ENCODE results near the gene TMPRSS11A. TPM values are rescaled to one million over a fixed set of nuclear protein-coding genes. Genes with fewer than 3 reads are reported as not detected.

The TMPRSS11A gene
- total and polyA plus RNA-seq, 2 of the 8 experiments (the other 6 are each of a cell fraction or from before 2014, with no cell fraction given), result not detected

- ChIA-PET CTCF (ENCODE audit: partially characterized antibody) (interaction anchor here (0.6 to 1.8 kb wide), 8 partner anchors 8 to 342 kb away, joined by 3 to 6 read pairs (median 4); no protein-coding TSS in a partner anchor), POLR2A (ENCODE audit: partially characterized antibody) (no interaction called here)
- H2BK5ac ChIP-seq (ENCODE audit: low read depth, low read length), result no peak overlapping the region
- H3K9ac ChIP-seq (replicated peaks in 1 of 4; ENCODE audit: extremely low read depth in 1 of 4, low read depth in 3 of 4, low read length in 3 of 4), result no peak overlapping the region
- no peaks in the 10 kb centered on the region for H3K23me2 ChIP-seq (ENCODE audit: low read depth, low read length)
- H3K79me1 ChIP-seq (ENCODE audit: low read depth, low read length), result no peaks in the 10 kb centered on the region
- DNase-seq (ENCODE audit: low read depth in 1 of 2, low spot score in 2 of 2) (no peak), FAIRE-seq (no peak)
- H3K9me3 ChIP-seq (ENCODE audit: insufficient read depth in 2 of 2, low read depth in 1 of 2, low read length in 1 of 2), result peaks cover 0 to 7% of the 10 kb centered on the region in 2 experiments; a peak in 1 of 4 replicates
- H3K4ac ChIP-seq (replicated peaks; ENCODE audit: insufficient read length, low read depth, low read length), result no peak overlapping the region
- no peaks in the 10 kb centered on the region for H3K79me2 ChIP-seq (ENCODE audit: control insufficient read depth in 1 of 2, insufficient read depth in 2 of 2, low read length in 2 of 2)
- WGBS, 2 experiments (ENCODE audit: extremely low coverage in 1 of 2, insufficient coverage in 1 of 2, insufficient read length in 1 of 2, insufficient replicate concordance in 2 of 2, low coverage in 1 of 2, low lambda C conversion rate in 2 of 2, missing lambda C conversion rate in 1 of 2), result 90% methylated on average over 2 of the region's 2 CpGs; no CpG with 5 or more reads in 1 of the 2 experiments
- H4K20me1 ChIP-seq (replicated peaks in 1 of 2; ENCODE audit: control insufficient read depth in 1 of 2, insufficient read depth in 2 of 2, low read length in 2 of 2), result no peaks in the 10 kb centered on the region
- H3K23ac ChIP-seq (ENCODE audit: insufficient read length), result no peak overlapping the region
- no peak overlapping the region for H3K14ac ChIP-seq (ENCODE audit: insufficient read length)
- H2BK120ac ChIP-seq (replicated peaks; ENCODE audit: low read depth, low read length), result no peak overlapping the region
- H3K56ac ChIP-seq (replicated peaks; ENCODE audit: insufficient read length, low read depth, low read length), result no peak overlapping the region
- H2AFZ ChIP-seq (ENCODE audit: low read length), result no peak overlapping the region
- no peaks in the 10 kb centered on the region for H3K27me3 ChIP-seq (replicated peaks in 1 of 4; ENCODE audit: control insufficient read depth in 3 of 4, extremely low read depth in 1 of 4, insufficient read depth in 3 of 4, low read length in 3 of 4)
- H2BK12ac ChIP-seq (ENCODE audit: low read depth, low read length), result no peak overlapping the region
- H2BK20ac ChIP-seq (ENCODE audit: low read length), result no peak overlapping the region
- no peak overlapping the region for H3K27ac ChIP-seq (ENCODE audit: low read depth, low read length)
- H4K91ac ChIP-seq (replicated peaks; ENCODE audit: insufficient read length, low read length), result no peak overlapping the region
- H3K4me2 ChIP-seq (ENCODE audit: insufficient read depth in 1 of 2, low read depth in 2 of 2, low read length in 2 of 2), result no peak overlapping the region
- no peaks in the 10 kb centered on the region; a peak in 1 of 7 replicates for H3K4me1 ChIP-seq (replicated peaks in 1 of 4; ENCODE audit: control insufficient read depth in 3 of 4, insufficient read depth in 4 of 4, low read length in 3 of 4)
- H2AK5ac ChIP-seq (ENCODE audit: low read depth, low read length), result no peak overlapping the region
- no peak overlapping the region for H4K5ac ChIP-seq (ENCODE audit: insufficient read length, low read depth, low read length)
- H3K18ac ChIP-seq (ENCODE audit: extremely low read depth, low read length), result no peak overlapping the region
- H2BK15ac ChIP-seq (ENCODE audit: low read length), result no peak overlapping the region
- no peak overlapping the region for H3K4me3 ChIP-seq (ENCODE audit: extremely low read depth in 1 of 4, insufficient read depth in 2 of 4, low read depth in 3 of 4, low read length in 4 of 4)
- no peaks in the 10 kb centered on the region for H3K36me3 ChIP-seq (ENCODE audit: control insufficient read depth in 2 of 4, insufficient read depth in 4 of 4, low read length in 3 of 4)
- H4K8ac ChIP-seq (ENCODE audit: extremely low read depth, insufficient read depth, low read length), result no peak overlapping the region
- TF ChIP-seq TBP (IDR thresholded peaks at IDR 0.05; ENCODE audit: low read depth, low read length) (no peak), MAFK (IDR thresholded peaks at IDR 0.05; ENCODE audit: low read depth, low read length) (no peak), CBX8 (IDR thresholded peaks at IDR 0.05; ENCODE audit: borderline replicate concordance, low read depth, low read length) (no peak), SIN3A (conservative IDR thresholded peaks at IDR 0.05 in 1 of 2, IDR thresholded peaks at IDR 0.05 in 1 of 2; ENCODE audit: low read depth in 1 of 2, low read length in 2 of 2) (no peak), RXRA (IDR thresholded peaks at IDR 0.05; ENCODE audit: insufficient read depth, low read depth, low read length) (no peak), HDAC2 (IDR thresholded peaks at IDR 0.05; ENCODE audit: borderline replicate concordance in 1 of 2, low read depth in 2 of 2, low read length in 2 of 2) (no peak), EP300 (IDR thresholded peaks at IDR 0.05; ENCODE audit: borderline replicate concordance in 1 of 2, low read depth in 2 of 2, low read length in 2 of 2) (no peak), GTF2F1 (IDR thresholded peaks at IDR 0.05; ENCODE audit: borderline replicate concordance, low read depth, low read length) (no peak), USF2 (IDR thresholded peaks at IDR 0.05; ENCODE audit: low read length) (no peak), YY1 (IDR thresholded peaks at IDR 0.05; ENCODE audit: low read depth, low read length) (no peak), SIRT6 (IDR thresholded peaks at IDR 0.05; ENCODE audit: low read length) (no peak), NRF1 (IDR thresholded peaks at IDR 0.05; ENCODE audit: low read depth, low read length) (no peak), TAF1 (IDR thresholded peaks at IDR 0.05; ENCODE audit: low read depth, low read length) (no peak)
Observed at GRCh38 chr4:67892253-67892652, 71.0 kb downstream of the TMPRSS11A start.

All from H1 (cell line).